ENCODE results near the gene INF2. TPM values are rescaled to one million over a fixed set of nuclear protein-coding genes. Genes with fewer than 3 reads are reported as not detected.

The INF2 gene
- total RNA-seq, 2 donors from 2014 or later = 21.9 to 43.5 TPM

DNA sequence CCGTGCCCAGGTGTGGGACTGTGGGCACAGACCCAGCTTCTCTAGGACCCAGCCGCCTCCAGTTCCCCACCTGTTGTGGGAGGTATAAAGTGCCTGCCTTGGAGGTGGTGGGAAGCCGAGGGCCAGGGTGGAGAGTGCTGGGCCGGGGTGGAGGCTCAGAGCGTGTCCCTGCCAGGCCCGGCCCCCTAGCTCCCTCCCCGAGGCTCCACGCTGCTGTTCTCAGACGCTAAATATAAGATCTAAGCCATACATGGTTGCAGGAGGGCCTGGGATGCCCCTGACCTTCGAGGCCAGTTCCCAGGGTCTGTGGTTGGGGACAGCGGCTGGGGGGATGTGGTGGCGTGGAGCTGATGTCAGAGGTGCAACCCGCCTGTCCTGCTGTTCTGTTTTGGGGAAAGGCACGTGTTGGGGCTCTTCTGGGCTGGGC, 10.8 kb downstream of the INF2 start:
- TF ChIP-seq, protein P1, sequence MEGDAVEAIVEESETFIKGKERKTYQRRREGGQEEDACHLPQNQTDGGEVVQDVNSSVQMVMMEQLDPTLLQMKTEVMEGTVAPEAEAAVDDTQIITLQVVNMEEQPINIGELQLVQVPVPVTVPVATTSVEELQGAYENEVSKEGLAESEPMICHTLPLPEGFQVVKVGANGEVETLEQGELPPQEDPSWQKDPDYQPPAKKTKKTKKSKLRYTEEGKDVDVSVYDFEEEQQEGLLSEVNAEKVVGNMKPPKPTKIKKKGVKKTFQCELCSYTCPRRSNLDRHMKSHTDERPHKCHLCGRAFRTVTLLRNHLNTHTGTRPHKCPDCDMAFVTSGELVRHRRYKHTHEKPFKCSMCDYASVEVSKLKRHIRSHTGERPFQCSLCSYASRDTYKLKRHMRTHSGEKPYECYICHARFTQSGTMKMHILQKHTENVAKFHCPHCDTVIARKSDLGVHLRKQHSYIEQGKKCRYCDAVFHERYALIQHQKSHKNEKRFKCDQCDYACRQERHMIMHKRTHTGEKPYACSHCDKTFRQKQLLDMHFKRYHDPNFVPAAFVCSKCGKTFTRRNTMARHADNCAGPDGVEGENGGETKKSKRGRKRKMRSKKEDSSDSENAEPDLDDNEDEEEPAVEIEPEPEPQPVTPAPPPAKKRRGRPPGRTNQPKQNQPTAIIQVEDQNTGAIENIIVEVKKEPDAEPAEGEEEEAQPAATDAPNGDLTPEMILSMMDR (IDR thresholded peaks at IDR 0.05) = no peak
- no peak for DNase-seq (ENCODE audit: low spot score)
- Histone ChIP-seq H3K27ac (peak overlapping the region; percentile 20 to 61), H3K4me3 (peak overlapping the region in 1 of 2 donors; percentile 34), H3K9me3 (no peaks in the 10 kb centered on the region), H3K27me3 (no peaks in the 10 kb centered on the region), H3K36me3 (peaks cover 24% of the 10 kb centered on the region), H3K4me1 (peaks cover 0 to 64% of the 10 kb centered on the region in 2 donors)

- DNase-seq (ENCODE audit: low spot score) = no peak
- Histone ChIP-seq H3K27me3 (no peaks in the 10 kb centered on the region), H3K27ac (peak overlapping the region; percentile 20 to 61), H3K9me3 (no peaks in the 10 kb centered on the region), H3K36me3 (peaks cover 24% of the 10 kb centered on the region), H3K4me3 (no peak overlapping the region), H3K4me1 (peaks cover 0 to 59% of the 10 kb centered on the region in 2 donors)
- TF ChIP-seq, protein P1 (IDR thresholded peaks at IDR 0.05) = no peak
Observed at GRCh38 chr14:104700747-104701217, 11.4 kb downstream of the INF2 start.

- no peaks in the 10 kb centered on the region for H3K27me3 ChIP-seq
- TF ChIP-seq, protein P1 (IDR thresholded peaks at IDR 0.05) = no peak
- no peaks in the 10 kb centered on the region for H3K9me3 ChIP-seq
- H3K4me3 ChIP-seq = no peak overlapping the region
- H3K36me3 ChIP-seq = peaks cover 24% of the 10 kb centered on the region
- H3K4me1 ChIP-seq = peaks cover 0 to 51% of the 10 kb centered on the region in 2 donors
- no peak overlapping the region for H3K27ac ChIP-seq
- no peak for DNase-seq (ENCODE audit: low spot score)
Observed at GRCh38 chr14:104701383-104702076, 12.1 kb downstream of the INF2 start.

GRCh38 chr14:104702106-104702505, 12.7 kb downstream of the INF2 start:
- Histone ChIP-seq H3K9me3 (no peaks in the 10 kb centered on the region), H3K27ac (no peak overlapping the region), H3K4me3 (no peak overlapping the region), H3K27me3 (no peaks in the 10 kb centered on the region), H3K36me3 (peaks cover 24% of the 10 kb centered on the region), H3K4me1 (peaks cover 0 to 46% of the 10 kb centered on the region in 2 donors)
- no peak for DNase-seq (ENCODE audit: low spot score)
- TF ChIP-seq, protein P1 (IDR thresholded peaks at IDR 0.05) = no peak

GRCh38 chr14:104702673-104703072, 13.3 kb downstream of the INF2 start:
- Histone ChIP-seq H3K4me1 (peaks cover 0 to 40% of the 10 kb centered on the region in 2 donors), H3K4me3 (no peak overlapping the region), H3K27ac (no peak overlapping the region), H3K9me3 (no peaks in the 10 kb centered on the region), H3K36me3 (peaks cover 24% of the 10 kb centered on the region), H3K27me3 (no peaks in the 10 kb centered on the region)
- TF ChIP-seq, protein P1 (IDR thresholded peaks at IDR 0.05) = no peak
- DNase-seq (ENCODE audit: low spot score) = no peak
